Stimulated activated CD8-positive, alpha-beta memory T cell treated with anti-CD3 and anti-CD28 coated beads, Interleukin-2, amount 100 ng/mL, for 48 hours (primary cell): ENCODE results near the gene IDE.
"Not testable (repeated sequence)": the region's sequence is repeated elsewhere in the genome, so short reads cannot be mapped to it uniquely, and the experiment has no call there.

Source experiments
- DNase-seq, 2 donors: peaks; one replicate each; pipeline ENCODE4 v3.0.0-alpha.2; 2020; ENCODE audit warnings: low read depth in 2 of 2

IDE gene

DNA sequence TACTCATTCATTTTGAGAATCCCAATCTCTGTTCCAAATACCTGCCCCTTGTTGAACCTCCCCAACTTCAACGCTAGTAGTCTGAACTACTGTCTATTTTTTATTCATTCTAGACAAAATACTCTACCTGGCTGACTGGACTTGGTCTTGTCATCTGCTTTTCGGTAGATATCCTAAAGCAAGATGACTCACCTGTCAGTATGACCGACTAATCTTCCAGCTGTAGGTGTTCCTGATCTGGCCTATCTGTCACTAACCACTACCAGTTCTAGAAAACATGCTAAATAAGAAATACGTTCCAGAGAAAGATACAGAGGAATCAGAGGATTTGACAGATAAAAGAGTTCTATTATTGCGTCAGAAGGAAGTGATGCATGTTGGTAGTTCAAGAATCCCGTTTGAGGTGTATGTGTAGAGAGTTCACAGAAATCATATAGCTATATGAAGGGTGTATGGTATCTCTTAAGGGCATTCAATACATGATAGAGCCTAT lies 81.1 kb downstream of the IDE start:
- DNase-seq = no peak

DNA sequence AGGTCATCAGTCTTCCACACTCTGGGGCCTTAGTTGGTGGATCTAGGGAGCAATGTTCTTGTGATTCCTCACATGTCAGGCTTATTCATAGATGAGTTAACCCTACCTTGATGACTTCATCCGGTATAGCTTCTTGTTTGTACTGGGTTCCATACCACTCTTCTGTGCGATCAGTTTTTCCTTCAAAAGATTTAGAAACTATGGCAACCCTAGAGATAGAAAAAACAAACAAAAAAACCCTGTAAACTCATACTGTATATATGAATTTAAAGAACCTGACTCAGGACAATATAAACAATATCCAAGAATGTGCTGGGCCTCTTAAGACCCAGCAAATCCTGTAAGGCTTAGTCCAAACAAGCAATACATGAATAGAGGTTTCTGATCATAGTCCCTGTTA lies 83.5 kb downstream of the IDE start:
- no peak for DNase-seq

DNA sequence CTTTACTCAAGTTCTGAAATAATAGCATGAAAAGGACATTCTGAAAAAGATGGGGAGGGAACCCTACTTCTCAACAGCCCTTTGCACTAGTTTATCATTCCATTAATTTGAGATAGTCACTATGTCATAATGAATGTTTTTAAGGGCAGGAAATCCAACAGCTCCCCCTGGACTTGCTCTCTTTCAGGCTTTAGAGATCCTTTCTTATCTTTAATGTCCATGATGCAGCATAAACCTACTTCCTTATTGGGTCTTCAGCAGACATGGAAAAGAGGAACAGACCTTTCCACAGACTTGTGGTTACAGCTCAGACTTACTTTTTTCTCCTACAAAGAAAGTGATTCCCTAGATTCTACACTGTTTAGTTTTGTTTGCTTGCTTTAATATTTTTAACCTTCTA lies 87.3 kb downstream of the IDE start:
- DNase-seq = no peak

DNA sequence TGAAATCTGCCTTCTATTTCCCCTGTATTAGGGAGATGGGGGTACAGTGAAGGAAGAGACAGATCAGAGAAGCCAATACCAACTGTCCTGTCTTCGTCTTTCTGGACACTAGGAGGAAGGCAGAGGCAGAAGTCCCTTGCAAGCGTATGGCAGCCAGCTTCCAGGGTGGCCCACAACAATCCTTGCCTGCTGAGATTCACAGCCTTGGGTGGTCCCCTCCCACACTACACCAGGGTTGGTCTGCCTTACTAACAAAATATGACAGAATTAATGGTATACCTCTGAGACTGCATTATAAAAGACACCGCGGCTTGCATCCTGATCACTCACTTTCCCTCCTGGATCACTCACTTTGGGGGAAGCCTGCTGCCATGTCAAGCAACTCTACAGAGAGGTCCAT lies 90.4 kb downstream of the IDE start:
- DNase-seq = no peak

DNA sequence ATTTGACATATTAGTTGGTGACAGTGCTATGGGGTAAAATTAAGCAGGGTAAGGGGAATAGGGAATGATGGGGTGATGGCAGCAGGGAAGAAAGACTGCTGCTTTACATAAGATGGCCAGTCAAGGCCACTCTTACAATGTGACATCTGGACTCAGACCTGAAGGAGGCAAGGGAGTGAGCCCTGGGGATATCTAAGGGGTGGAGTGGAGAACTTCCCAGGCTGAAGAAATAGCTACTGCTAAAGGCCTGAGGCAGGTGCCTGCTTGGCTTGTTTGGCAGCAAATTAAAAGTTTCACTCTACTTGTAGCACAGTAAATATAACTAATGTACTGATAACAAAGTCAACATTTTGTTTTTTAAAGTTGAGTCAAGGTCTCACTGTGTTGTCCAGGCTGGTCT lies 93.5 kb downstream of the IDE start:
- DNase-seq = no peak

DNA sequence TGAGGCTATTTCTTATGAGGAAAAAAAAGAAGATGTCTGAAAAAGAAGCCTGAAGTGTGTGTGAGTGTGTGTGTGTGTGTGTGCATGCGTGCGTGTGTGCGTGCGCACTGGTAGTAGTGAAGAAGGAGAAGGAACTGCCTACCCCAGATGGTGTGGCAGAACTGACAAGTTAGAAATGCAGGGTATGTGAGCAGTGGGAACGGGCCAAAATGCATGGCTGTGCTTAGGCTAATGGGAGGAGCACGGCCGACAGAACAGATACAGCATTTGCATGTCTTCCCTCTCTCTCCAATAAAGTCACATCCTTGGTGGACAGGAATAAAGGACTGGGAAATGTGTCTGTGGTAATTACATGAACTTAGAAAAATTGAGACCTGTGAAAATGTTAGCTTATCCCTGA lies 94.3 kb downstream of the IDE start:
- DNase-seq = no peak

DNA sequence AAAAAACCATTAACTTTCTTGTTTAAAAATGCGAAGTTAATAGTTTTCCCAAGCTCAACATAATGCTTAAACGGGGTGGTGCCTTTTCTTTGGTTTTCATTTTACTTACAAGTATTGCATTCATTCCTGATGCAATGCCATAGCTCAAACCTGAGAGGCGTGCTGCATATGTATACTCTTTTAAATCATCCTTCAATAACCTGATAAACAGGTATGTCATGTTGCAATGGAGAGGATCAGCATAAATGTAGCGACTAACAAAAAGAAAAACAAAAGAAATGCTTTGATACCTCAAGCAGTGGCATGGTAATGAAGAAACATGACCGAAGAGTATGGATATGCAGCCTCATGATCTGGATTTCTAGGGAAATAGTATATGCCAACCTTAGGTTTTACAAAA lies 95.4 kb downstream of the IDE start:
- DNase-seq = no peak

DNA sequence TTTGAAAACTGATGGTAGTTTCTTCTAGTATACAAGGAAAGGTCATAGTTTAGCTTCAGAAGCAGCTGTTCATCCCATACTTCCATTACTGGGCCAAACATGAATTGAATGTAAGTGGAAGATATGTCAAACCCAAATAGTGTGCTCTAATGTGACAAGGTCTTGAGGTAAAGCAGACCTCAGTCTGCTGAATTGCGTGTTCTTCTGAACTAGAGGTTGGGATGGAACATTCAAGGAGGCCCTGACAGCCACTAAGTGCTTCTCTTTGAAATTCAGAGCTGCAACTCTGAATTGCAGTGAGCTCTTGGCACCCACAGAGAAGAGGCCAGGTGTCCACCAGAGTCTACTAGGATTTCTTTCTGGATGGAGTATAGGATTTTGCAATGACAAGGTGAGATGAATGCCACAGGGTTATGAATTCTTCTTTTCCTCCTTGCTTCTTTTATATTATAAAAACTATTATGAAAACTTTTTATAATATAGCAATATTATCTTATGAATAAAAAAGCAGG lies 98.5 kb downstream of the IDE start:
- DNase-seq = no peak

DNA sequence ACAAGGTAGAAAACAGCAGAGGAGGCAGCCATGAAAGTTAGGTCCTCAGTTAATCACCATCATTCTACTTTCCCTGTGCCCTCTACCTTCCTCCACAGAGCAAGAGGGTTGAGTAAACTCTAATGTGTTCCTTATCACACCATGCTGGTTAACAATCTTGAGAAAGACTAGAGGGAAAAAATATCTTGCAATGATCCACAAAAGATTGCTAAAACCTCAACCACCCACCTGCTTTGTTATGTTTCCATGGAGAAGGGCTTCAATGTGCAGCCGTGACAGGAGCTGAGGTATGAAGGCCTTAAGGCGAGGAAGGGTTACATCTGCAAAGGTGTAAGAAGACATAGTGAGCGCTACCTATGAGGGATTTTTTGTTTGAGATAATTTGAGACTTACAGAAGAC lies 103.9 kb downstream of the IDE start:
- DNase-seq = no peak

DNA sequence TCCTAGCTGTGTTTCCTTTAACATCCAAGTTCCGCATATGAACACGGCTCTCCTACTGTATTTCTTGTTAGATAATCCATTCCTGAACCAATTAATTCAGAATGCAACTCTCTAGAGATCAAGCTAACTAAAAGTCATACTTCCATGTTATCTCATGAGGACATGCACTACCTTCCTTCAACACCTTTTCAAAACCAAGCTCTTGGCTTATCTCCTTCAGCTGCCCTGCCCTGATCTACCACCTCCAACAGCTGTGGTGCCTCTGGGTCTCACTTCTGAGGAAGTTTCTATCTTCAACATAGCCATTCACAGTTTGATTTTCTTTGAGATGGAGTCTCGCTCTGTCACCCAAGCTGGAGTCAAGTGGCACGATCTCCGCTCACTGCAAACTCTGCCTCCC lies 109.5 kb downstream of the IDE start:
- DNase-seq = no peak

DNA sequence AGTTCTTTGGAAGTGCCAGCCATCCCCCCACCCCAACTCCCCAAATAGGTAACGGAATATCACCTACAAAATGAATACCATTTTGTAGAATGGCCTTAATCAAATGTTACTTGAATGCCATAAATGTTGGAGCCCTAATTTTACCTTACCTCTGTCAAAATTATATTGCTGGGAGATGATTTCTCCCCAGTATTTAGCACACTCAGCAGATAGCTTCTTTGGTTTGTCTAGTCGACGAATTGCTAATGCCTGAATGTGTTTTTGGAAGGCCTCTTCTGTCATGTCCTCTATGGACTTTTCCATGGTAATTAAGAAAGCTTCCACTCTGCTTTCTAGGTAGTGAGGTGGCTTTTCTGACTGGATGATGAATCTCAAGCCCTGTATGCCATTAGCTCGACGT lies 110.3 kb downstream of the IDE start:
- no peak for DNase-seq

DNA sequence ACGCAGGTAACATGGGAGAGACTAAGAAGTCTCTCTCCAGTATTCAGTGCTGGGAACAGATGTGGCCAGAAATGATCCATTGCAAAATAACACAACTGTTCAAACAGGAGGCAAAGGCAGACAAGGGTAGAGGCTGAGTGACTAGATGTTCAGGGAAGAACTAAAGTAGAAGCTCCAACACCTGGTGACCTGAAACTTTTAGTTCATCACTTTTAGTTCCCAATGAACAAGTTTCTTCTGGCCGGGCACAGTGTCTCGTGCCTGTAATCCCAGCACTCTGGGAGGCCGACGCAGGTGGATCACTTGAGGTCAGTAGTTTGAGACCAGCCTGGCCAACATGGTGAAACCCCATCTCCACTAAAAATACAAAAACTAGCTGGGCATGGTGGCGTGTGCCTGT lies 118.9 kb downstream of the IDE start:
- not testable (repeated sequence) for DNase-seq

DNA sequence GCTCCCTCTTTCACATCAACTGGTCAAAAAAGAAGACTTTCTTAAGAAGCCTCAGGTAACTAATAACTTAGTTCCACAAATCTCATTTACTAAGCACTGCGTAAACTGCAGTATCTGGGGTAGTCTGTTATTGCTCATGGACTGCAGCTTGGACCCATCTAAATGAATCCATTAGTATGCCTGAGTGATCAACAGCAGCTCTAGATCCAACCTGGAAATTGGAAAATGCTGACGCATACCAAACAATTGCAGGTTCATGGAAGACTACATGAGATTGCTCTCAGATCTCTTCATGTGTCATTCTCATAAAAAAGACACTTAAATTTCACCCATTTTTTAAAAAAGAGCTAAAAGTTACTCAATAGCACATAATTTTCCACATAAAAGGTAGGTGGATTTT lies 121.6 kb downstream of the IDE start:
- no peak for DNase-seq

DNA sequence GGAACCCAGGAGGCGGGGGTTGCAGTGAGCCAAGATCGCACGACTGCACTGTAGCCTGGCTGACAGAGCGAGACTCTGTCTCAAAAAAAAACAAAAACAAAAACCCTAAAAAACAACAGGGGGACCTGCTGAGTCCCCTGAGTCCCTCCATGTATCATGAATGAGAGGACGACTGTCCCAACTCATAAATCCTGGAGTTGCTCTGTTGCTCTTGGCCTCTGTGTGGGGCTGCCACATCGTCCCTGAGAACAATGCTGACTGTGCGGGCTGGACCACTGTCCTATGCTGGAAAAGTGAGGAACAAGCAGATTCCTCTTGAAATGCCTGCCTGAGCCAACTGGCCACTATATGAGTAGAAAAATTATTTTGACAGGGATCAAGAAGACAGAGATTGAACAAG lies 122.5 kb downstream of the IDE start:
- no peak for DNase-seq

DNA sequence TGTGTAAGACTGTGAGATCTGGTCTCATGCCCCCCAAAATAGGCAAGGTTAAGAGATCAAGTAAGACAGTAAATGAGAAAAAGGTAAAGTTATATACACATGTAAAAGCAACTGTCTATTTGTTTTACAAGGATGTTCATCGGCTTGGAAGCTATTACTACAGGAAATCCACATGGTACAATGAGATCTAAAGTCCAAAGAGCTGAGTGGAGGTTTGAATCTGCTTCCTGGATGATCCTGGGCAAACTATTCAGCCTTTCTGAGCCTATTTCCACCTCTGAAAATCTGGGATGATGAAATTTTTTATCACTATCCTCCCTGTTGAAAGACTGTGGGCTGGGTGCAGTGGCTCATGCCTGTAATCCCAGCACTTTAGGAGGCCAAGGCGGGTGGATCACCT lies 123.0 kb downstream of the IDE start:
- DNase-seq = no peak

DNA sequence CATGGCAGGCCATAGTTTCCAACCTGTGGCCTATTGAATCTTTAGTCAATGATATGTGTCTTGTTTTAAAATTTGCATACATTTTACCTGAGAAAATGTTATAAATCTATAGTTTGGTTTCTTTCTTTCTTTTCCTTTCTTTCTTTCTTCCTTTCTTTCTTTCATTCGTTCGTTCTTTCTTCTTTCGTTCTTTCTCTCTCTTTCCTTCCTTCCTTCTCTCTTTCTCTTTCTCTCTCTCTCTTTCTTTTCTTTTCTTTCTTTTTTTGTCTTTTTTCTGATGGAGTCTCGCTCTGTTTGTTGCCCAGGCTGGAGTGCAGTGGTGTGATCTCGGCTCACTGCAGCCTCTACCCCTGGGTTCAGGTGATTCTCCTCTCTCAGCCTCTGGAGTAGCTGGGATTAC lies 133.3 kb downstream of the IDE start:
- no peak for DNase-seq

DNA sequence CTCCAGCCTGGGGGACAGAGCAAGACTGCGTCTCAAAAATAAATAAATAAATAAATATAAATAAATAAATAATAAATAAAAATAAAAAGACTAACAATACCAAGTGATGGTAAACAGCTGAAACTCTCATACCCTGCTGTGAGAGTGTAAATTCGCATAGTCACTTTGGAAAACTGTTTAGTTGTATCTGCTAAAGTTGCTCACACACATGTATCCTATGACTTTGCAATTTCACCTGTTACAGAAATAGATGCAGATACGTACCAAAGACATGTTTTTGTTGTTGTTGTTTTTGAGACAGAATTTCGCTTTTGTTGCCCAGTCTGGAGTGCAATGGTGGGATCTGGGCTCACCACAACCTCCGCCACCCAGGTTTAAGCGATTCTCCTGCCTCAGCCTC lies 135.7 kb downstream of the IDE start:
- DNase-seq = no peak

DNA sequence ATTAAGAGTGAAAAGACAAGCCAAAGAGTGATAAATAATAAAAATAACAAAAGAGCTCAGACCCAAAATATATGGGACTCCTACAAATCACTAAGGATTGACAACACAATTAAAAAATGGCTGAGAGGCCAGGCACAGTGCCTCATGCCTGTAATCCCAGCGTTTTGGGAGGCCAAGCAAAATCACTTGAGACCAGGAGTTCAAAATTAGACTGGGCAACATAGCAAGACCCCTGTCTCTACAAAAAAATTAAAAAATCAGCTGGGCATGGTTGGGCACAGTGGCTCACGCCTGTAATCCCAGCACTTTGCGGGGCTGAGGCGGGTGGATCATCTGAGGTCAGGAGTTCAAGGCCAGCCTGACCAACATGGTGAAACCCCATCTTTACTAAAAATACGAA lies 137.3 kb downstream of the IDE start:
- DNase-seq = no peak

DNA sequence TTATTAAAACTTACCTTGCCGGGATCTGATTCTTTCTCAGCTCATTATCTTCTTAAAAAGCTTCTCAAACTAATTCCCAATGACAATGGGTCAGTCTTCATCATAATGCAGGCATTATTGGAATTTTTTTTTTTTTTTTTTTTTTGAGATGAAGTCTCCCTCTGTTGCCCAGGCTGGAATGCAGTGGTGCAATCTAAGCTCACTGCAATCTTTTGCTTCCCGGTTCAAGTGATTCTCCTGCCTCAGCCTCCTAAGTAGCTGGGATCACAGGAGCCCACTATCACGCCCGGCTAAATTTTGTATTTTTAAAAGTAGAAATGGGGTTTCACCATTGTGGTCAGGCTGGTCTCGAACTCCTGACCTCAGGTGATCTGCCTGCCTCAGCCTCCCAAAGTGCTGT lies 137.8 kb downstream of the IDE start:
- DNase-seq = not testable (repeated sequence)

DNA sequence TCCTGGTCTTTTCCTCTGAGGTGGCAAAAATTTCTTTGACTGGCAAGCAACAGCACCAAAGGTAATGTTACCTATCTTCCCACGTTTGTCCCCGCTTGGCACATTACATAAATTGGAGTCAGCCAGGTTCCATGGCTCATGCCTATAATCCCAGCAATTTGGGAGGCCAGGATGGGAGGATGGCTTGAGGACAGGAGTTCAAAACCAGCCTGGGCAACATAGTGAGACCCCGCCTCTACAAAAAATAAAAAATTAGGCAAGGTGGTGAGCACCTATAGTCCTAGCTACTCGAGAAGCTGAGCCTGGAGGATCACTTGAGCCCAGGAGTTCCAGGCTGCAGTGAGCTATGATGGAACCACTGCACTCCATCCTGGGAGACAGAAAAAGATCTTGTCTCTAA lies 139.5 kb downstream of the IDE start:
- DNase-seq = no peak

DNA sequence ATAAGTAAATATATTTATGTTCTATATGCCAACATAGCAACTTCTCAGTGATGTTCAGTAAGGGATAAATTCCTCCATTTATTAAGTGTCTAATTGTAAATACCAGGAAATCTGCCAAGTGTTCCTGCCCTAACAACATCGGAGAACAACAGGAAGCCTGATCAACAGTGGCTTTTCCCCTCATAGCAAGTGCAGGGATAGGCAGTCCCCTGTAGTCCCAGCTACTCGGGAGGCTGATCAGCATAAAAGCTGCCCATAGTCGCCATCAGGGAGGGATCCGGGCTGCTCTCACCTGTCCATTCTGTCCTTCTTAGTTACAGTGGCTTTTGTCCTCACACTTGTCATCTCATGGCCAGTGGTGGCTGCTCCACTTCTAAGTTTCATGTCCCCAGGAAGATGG lies 141.3 kb downstream of the IDE start:
- no peak for DNase-seq

DNA sequence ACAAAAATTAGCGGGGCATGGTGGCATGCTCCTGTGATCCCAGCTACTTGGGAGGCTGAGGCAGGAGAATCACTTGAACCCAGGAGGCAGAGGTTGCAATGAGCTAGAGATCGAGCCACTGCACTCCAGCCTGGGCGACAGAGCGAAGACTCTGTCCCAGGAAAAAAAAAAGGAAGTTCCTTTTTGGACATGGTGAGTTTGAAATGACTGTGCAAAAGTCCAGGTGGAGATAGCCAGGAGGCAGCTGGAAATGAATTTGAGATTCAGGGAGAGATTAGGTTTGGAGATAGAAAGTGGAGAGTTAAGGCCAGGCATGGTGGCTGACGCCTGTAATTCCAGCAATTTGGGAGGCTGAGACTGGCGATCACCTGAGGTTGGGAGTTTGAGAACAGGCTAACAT lies 143.8 kb downstream of the IDE start:
- no peak for DNase-seq

DNA sequence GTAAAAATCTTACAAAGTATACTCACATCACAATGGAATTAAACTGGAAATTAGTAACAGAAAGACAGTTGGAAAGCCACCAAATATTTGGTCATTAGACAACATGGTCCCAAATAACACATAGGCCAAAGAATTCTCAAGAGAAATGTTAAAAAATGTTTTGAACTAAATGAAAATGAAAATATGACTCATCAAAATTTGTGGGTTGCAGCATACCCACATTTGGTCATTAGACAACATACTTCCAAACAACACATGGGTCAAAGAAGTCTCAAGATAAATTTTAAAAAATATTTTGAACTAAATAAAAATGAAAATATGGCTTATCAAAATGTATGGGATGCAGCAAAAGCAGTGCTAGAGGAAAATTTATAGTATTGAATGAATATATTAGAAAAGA lies 152.3 kb downstream of the IDE start:
- no peak for DNase-seq

DNA sequence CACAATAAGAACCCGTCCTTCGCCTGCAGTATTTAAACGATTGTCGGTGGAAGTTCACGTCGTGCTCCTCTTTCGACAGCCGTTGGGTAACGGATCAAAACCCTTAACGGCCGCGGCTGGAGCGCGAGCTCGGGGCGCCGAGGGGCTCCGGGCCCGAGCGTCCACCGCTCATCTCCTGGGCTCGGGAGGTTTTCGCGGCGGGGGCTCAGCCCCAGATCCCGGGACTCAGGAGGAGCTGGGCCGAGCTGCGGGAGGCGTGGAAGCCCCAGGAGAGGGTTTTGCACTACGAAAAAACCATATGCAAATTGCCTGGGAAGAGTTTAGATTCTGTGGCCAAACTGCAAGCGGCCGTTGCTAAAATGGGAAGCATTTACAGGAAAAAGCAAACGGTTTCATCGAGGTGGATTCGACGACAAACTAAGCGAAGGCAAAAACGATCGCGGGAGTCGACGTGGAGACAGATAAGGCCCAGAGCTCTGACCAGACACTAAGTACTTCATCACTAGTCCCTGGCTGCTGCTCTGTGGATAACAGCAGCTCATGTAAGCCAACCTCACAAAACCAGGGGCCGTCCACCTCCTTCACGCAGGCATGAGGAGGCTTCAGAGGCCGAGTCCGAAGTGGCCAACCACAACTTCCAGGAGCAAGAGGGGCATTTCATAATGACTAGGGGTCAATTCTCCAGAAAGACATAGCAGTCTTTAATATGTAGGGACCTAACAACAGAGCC lies 153.2 kb downstream of the IDE start:
- DNase-seq = no peak
